Right hindlimb (tissue), 1 donor: ENCODE measurements around the gene PYROXD2.

Source experiments
- DNase-seq: peaks from one replicate; pipeline ENCODE4 v3.0.0-alpha.2; 2018

The PYROXD2 gene

GRCh38 chr10:98414932-98415730 lies at the start of gene PYROXD2:
TSS of gene PYROXD2 (minus strand) at chr10:98415182. CDS start at chr10:98415135, 47 bp downstream.
- peak; percentile 92 for DNase-seq

- DNase-seq, result no peak
Observed at GRCh38 chr10:98463976-98464754, 49.2 kb upstream of the PYROXD2 start.

GRCh38 chr10:98463016-98463415 lies 48.0 kb upstream of the PYROXD2 start:
- no peak for DNase-seq

GRCh38 chr10:98461500-98461842 lies 46.5 kb upstream of the PYROXD2 start:
- no peak for DNase-seq

- no peak for DNase-seq
Observed at GRCh38 chr10:98460837-98461499, 46.0 kb upstream of the PYROXD2 start.

- no peak for DNase-seq
Observed at GRCh38 chr10:98458809-98459784, 44.1 kb upstream of the PYROXD2 start.

GRCh38 chr10:98457721-98458120 lies 42.7 kb upstream of the PYROXD2 start:
- DNase-seq, result no peak

GRCh38 chr10:98456686-98457482 lies 41.9 kb upstream of the PYROXD2 start:
- DNase-seq, result no peak

GRCh38 chr10:98456043-98456570 lies 41.1 kb upstream of the PYROXD2 start:
- DNase-seq, result no peak

- no peak for DNase-seq
Observed at GRCh38 chr10:98453729-98454128, 38.7 kb upstream of the PYROXD2 start.

- no peak for DNase-seq
Observed at GRCh38 chr10:98450618-98451017, 35.6 kb upstream of the PYROXD2 start.

GRCh38 chr10:98449287-98449686 lies 34.3 kb upstream of the PYROXD2 start:
- DNase-seq, result no peak

GRCh38 chr10:98446661-98447221 lies 31.8 kb upstream of the PYROXD2 start, which contains the start of gene HPS1:
TSS of gene HPS1 (minus strand) at chr10:98446935. CDS start at chr10:98443240, 3,695 bp downstream.
- DNase-seq, result peak; percentile 85

GRCh38 chr10:98446151-98446660 lies 31.2 kb upstream of the PYROXD2 start:
- no peak for DNase-seq

GRCh38 chr10:98445200-98445812 lies 30.3 kb upstream of the PYROXD2 start:
- DNase-seq, result no peak

GRCh38 chr10:98444314-98445006 lies 29.5 kb upstream of the PYROXD2 start:
- no peak for DNase-seq

- DNase-seq, result no peak
Observed at GRCh38 chr10:98438715-98439114, 23.7 kb upstream of the PYROXD2 start.

GRCh38 chr10:98436704-98437103 lies 21.7 kb upstream of the PYROXD2 start:
- no peak for DNase-seq

- no peak for DNase-seq
Observed at GRCh38 chr10:98435178-98435577, 20.2 kb upstream of the PYROXD2 start.
